Mesothelial cell of epicardium (in vitro differentiated cells): ENCODE data around the gene TRERF1. TPM values are rescaled to one million over a fixed set of nuclear protein-coding genes. Genes with fewer than 3 reads are reported as not detected.

Experiments
- DNase-seq, 2 experiments: peaks; one replicate each; pipeline ENCODE4 v3.0.0; 2021; ENCODE audit warnings: low spot score in 2 of 2; ENCODE audit not compliant: unreplicated experiment in 2 of 2
- H3K27ac Mint-ChIP-seq: 2 replicates; pipeline ENCODE4 v1.8.0; 2021; ENCODE audit warnings: mixed read lengths
- H3K27me3 Mint-ChIP-seq: 2 replicates; pipeline ENCODE4 v1.8.0; 2021; ENCODE audit warnings: low read depth, mixed read lengths
- H3K36me3 Mint-ChIP-seq: 2 replicates; pipeline ENCODE4 v1.8.0; 2021; ENCODE audit warnings: mixed read lengths
- H3K4me1 Mint-ChIP-seq: 2 replicates; pipeline ENCODE4 v1.8.0; 2021; ENCODE audit warnings: mixed read lengths
- H3K4me3 Mint-ChIP-seq: 2 replicates; pipeline ENCODE4 v1.8.0; 2021; ENCODE audit warnings: mild to moderate bottlenecking, moderate library complexity, mixed read lengths
- H3K9me3 Mint-ChIP-seq: 2 replicates; pipeline ENCODE4 v1.8.0; 2021; ENCODE audit warnings: mixed read lengths
- total RNA-seq: library from RNA; stranded (reverse); gene quantifications from 3 replicates; pipeline ENCODE4 v1.2.1, GENCODE V29; 2021
- TF ChIP-seq, protein P1 (sequence below): fragments of 200-600 bp; sonication (generic); IDR thresholded peaks from one replicate; pipeline ENCODE4 v1.5.0; 2021; ENCODE audit warnings: antibody characterized with exemption; ENCODE audit not compliant: unreplicated experiment

TRERF1 gene
- total RNA-seq, 1 donor from 2014 or later = 19.8 TPM

DNA sequence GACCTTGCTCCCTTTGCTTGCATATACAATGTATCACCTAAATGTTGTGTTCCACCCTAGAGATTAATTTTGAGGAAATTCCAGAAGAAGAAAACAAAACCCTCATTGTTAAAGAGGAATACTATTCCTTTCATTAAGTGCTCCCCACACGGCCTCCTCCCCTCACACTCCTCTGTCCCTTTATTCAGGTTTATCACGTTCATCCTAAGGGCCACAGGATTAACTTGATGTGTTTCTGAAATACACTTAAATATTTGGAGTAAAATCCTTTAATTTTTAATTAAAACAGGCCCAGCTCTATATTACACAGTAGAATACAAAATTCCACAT lies 144.6 kb downstream of the TRERF1 start:
- peaks cover 15% of the 10 kb centered on the region for H3K4me1 Mint-ChIP-seq
- no peak overlapping the region for H3K4me3 Mint-ChIP-seq
- H3K36me3 Mint-ChIP-seq = peaks cover 4% of the 10 kb centered on the region
- H3K27me3 Mint-ChIP-seq = no peaks in the 10 kb centered on the region
- DNase-seq = no peak
- peak overlapping the region; percentile 26 for H3K27ac Mint-ChIP-seq
- H3K9me3 Mint-ChIP-seq = no peaks in the 10 kb centered on the region
- TF ChIP-seq, protein P1, sequence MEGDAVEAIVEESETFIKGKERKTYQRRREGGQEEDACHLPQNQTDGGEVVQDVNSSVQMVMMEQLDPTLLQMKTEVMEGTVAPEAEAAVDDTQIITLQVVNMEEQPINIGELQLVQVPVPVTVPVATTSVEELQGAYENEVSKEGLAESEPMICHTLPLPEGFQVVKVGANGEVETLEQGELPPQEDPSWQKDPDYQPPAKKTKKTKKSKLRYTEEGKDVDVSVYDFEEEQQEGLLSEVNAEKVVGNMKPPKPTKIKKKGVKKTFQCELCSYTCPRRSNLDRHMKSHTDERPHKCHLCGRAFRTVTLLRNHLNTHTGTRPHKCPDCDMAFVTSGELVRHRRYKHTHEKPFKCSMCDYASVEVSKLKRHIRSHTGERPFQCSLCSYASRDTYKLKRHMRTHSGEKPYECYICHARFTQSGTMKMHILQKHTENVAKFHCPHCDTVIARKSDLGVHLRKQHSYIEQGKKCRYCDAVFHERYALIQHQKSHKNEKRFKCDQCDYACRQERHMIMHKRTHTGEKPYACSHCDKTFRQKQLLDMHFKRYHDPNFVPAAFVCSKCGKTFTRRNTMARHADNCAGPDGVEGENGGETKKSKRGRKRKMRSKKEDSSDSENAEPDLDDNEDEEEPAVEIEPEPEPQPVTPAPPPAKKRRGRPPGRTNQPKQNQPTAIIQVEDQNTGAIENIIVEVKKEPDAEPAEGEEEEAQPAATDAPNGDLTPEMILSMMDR = no peak

DNA sequence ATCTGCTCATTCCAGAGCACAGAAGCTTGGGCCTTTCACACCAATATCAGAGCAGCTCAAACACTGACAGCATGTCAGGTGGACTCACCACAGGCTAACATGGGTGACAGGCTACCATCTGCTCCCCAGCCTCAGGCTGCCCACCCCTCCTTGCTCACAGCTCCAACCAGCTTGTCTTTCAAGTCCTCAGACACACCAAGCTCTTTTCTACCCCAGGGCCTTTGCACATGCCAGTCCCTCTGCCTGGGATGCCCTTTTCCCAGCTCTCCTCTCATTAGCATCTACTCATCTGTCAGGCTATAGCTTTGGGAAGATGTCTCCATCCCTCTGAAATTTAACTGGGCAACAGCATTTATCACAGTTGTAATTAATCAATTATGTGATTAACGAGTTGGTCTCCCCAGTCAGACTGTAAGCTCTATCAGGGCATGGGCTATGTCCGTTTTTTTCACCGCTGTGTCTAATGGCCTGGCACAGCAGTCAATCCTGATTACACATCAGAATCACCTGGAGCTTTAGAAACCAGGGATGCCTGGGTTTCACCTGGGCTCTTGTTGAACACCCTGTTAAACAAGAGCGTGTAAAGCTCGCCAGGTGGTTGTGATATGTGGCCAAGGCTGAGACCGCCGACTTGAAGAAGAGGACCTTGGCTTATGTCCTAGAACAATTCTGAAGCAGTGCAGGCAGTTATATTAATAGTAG lies 145.1 kb downstream of the TRERF1 start:
- Mint-ChIP-seq H3K4me1 (peaks cover 19% of the 10 kb centered on the region), H3K36me3 (no peaks in the 10 kb centered on the region), H3K27me3 (no peaks in the 10 kb centered on the region), H3K27ac (peak overlapping the region; percentile 26), H3K9me3 (no peaks in the 10 kb centered on the region), H3K4me3 (no peak overlapping the region)
- no peak for DNase-seq
- TF ChIP-seq, protein P1 = no peak

DNA sequence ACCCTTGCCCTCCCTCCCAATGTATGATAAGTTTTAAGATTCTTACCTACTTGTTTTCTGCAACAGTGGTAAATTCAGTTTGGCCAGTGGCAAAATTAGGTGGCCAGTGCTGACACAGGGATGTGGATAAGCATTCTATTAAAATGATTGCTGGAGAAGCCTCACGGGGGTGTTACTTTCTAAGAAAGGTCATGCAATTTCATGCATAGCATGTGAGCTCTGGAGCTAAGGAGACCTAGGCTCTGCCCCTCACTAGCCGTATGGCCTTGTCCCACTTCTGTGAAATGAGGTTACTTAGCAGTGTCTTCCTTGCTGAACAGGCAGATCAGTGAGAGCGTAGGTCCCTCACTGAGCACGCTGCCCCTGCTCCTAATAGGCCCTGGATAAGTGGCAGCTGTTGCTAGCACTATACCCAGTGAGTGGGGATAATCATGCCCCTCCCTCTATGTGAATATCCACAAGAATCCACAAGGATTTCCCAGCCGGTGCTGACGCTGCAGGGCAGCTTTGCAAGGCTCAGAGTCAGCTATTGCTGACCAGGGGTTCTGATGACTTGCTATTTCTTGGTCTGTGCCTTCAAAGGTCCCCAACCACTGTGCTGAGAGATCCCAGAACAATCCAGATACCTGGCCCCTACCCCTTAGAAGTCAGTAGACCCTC lies 147.5 kb downstream of the TRERF1 start:
- Mint-ChIP-seq H3K27me3 (no peaks in the 10 kb centered on the region), H3K36me3 (peaks cover 8% of the 10 kb centered on the region), H3K9me3 (no peaks in the 10 kb centered on the region), H3K4me1 (peaks cover 14% of the 10 kb centered on the region), H3K4me3 (no peak overlapping the region), H3K27ac (peak overlapping the region; percentile 36)
- DNase-seq = no peak
- TF ChIP-seq, protein P1 = no peak

DNA sequence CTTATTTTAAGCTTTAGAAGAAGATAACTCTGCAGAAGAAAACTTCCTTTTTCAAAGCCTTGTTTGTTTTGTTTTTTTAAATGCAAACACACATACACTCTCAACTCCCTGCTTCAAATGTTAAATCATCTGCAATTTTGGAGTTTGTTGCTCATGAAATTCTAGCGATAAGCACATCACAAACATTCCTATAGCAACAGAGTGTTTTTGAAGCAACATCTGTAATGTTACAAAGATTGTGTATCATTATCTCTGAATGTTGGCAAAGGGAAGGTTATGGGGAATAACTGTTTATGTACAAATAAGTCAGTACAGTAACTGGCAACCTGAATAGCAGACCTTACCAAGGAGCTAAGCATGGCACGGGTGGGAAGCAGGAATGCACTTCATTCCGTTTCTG lies 149.3 kb downstream of the TRERF1 start:
- H3K36me3 Mint-ChIP-seq = peaks cover 13% of the 10 kb centered on the region
- H3K27me3 Mint-ChIP-seq = no peaks in the 10 kb centered on the region
- no peak overlapping the region for H3K27ac Mint-ChIP-seq
- TF ChIP-seq, protein P1 = no peak
- no peak overlapping the region for H3K4me3 Mint-ChIP-seq
- H3K4me1 Mint-ChIP-seq = peaks cover 12% of the 10 kb centered on the region
- H3K9me3 Mint-ChIP-seq = no peaks in the 10 kb centered on the region
- DNase-seq = no peak

GRCh38 chr6:42301986-42302385 lies 149.7 kb downstream of the TRERF1 start:
- TF ChIP-seq, protein P1 = no peak
- Mint-ChIP-seq H3K27ac (no peak overlapping the region), H3K9me3 (no peaks in the 10 kb centered on the region), H3K4me3 (no peak overlapping the region), H3K27me3 (no peaks in the 10 kb centered on the region), H3K4me1 (peaks cover 11% of the 10 kb centered on the region), H3K36me3 (peaks cover 17% of the 10 kb centered on the region)
- DNase-seq = no peak
